ENCODE results near the gene ZNF329. TPM values are rescaled to one million over a fixed set of nuclear protein-coding genes. Genes with fewer than 3 reads are reported as not detected.

The ZNF329 gene
- polyA plus RNA-seq, 3 donors, result 0.56 to 1.2 (median 0.65) TPM

GRCh38 chr19:58154679-58155648 lies 4.4 kb upstream of the ZNF329 start:
- Histone ChIP-seq H3K9me3 (replicated peaks in 1 of 2; ENCODE audit: control insufficient read depth in 1 of 2, insufficient read depth in 1 of 2, low read length in 2 of 2) (peaks cover 50 to 69% of the 10 kb centered on the region in 2 donors), H3K4me3 (replicated peaks in 1 of 3; ENCODE audit: low read depth in 2 of 3, low read length in 3 of 3) (peak overlapping the region; percentile 67 to 94 (median 78)), H3K36me3 (replicated peaks in 1 of 2; ENCODE audit: control insufficient read depth in 1 of 2, insufficient read depth in 2 of 2, low read length in 2 of 2) (no peaks in the 10 kb centered on the region), H3K9ac (ENCODE audit: insufficient read depth, low read length, poor library complexity, severe bottlenecking) (peak overlapping the region; percentile 78), H4K20me1 (ENCODE audit: insufficient read depth, low read length) (no peaks in the 10 kb centered on the region), H3K4me1 (ENCODE audit: control insufficient read depth in 1 of 2, insufficient read depth in 2 of 2, low read length in 2 of 2) (peaks cover 22% of the 10 kb centered on the region in 2 donors), H2AFZ (ENCODE audit: insufficient read depth, low read depth, low read length, poor library complexity, severe bottlenecking) (peak overlapping the region; percentile 98), H3K4me2 (replicated peaks; ENCODE audit: extremely low read depth, low read length, poor library complexity, severe bottlenecking) (peak overlapping the region; percentile 90), H3K27me3 (ENCODE audit: control insufficient read depth in 2 of 2, insufficient read depth in 2 of 2, low read length in 2 of 2) (no peaks in the 10 kb centered on the region), H3K79me2 (ENCODE audit: insufficient read depth, low read length) (no peaks in the 10 kb centered on the region), H3K27ac (ENCODE audit: low read depth in 1 of 2, low read length in 2 of 2) (peak overlapping the region; percentile 28 to 53)
- Mint-ChIP-seq H3K36me3 (peaks cover 1 to 2% of the 10 kb centered on the region in 2 donors), H3K4me3 (peak overlapping the region; percentile 74 to 86), H3K27ac (no peak overlapping the region), H3K4me1 (peaks cover 9% of the 10 kb centered on the region), H3K27me3 (ENCODE audit: low read depth in 3 of 3) (peaks cover 2 to 11% (median 10%) of the 10 kb centered on the region in 3 donors), H3K9me3 (peaks cover 26 to 84% (median 74%) of the 10 kb centered on the region in 7 donors)
- WGBS (ENCODE audit: insufficient coverage), result 3% methylated on average over 65 of the region's 85 CpGs
- peak; percentile 91 for TF ChIP-seq CTCF (IDR thresholded peaks at IDR 0.05)
- peak; percentile 81 to 88 (median 87) for DNase-seq
- intact Hi-C loops (cut with micrococcal nuclease), result loop anchor here (5.0 to 10.0 kb wide), 5 partner anchors 240 to 1050 kb away; partner anchors contain the start of genes TRAPPC2B (in 1 of the 2), ZNF417 (in 1 of the 2) and ZNF547 (in 1 of the 2)

- Mint-ChIP-seq H3K27me3 (ENCODE audit: low read depth in 3 of 3) (peaks cover 2 to 11% (median 10%) of the 10 kb centered on the region in 3 donors), H3K9me3 (peaks cover 33 to 84% (median 74%) of the 10 kb centered on the region in 7 donors), H3K4me1 (peaks cover 12% of the 10 kb centered on the region), H3K4me3 (peak overlapping the region; percentile 74 to 86), H3K27ac (peak overlapping the region in 1 of 7 donors; percentile 21), H3K36me3 (peaks cover 2 to 3% of the 10 kb centered on the region in 2 donors)
- Histone ChIP-seq H3K36me3 (replicated peaks in 1 of 2; ENCODE audit: control insufficient read depth in 1 of 2, insufficient read depth in 2 of 2, low read length in 2 of 2) (no peaks in the 10 kb centered on the region), H2AFZ (ENCODE audit: insufficient read depth, low read depth, low read length, poor library complexity, severe bottlenecking) (peak overlapping the region; percentile 98), H3K4me2 (replicated peaks; ENCODE audit: extremely low read depth, low read length, poor library complexity, severe bottlenecking) (peak overlapping the region; percentile 90), H4K20me1 (ENCODE audit: insufficient read depth, low read length) (no peaks in the 10 kb centered on the region), H3K27ac (ENCODE audit: low read depth in 1 of 2, low read length in 2 of 2) (peak overlapping the region; percentile 28 to 53), H3K79me2 (ENCODE audit: insufficient read depth, low read length) (no peaks in the 10 kb centered on the region), H3K4me1 (ENCODE audit: control insufficient read depth in 1 of 2, insufficient read depth in 2 of 2, low read length in 2 of 2) (peaks cover 24 to 25% of the 10 kb centered on the region in 2 donors), H3K9ac (ENCODE audit: insufficient read depth, low read length, poor library complexity, severe bottlenecking) (peak overlapping the region; percentile 78), H3K4me3 (replicated peaks in 1 of 3; ENCODE audit: low read depth in 2 of 3, low read length in 3 of 3) (peak overlapping the region; percentile 67 to 94 (median 78)), H3K27me3 (ENCODE audit: control insufficient read depth in 2 of 2, insufficient read depth in 2 of 2, low read length in 2 of 2) (no peaks in the 10 kb centered on the region), H3K9me3 (replicated peaks in 1 of 2; ENCODE audit: control insufficient read depth in 1 of 2, insufficient read depth in 1 of 2, low read length in 2 of 2) (peaks cover 51 to 64% of the 10 kb centered on the region in 2 donors)
- TF ChIP-seq CTCF (IDR thresholded peaks at IDR 0.05), result no peak
- 21% methylated on average over 9 of the region's 12 CpGs for whole genome bisulfite sequencing (ENCODE audit: insufficient coverage)
- DNase-seq, result peak in 1 of 3 donors; percentile 2
- intact Hi-C loops (cut with micrococcal nuclease), result loop anchor here (5.0 to 10.0 kb wide), 4 partner anchors 239 to 1049 kb away; partner anchors contain the start of genes TRAPPC2B (in 1 of the 2), ZNF417 (in 1 of the 2) and ZNF547 (in 1 of the 2)
These were observed 3.7 kb upstream of the ZNF329 start for GRCh38 chr19:58154287-58154678.
